NK-92 (cell line): ENCODE data around the gene SLC12A8.

ENCODE experiments used
- DNase-seq: peaks from one replicate; lab custom pipeline; 2025; ENCODE audit not compliant: unreplicated experiment; lab: John Stamatoyannopoulos, UW

SLC12A8 gene

GRCh38 chr3:125057186-125057850, 155.2 kb downstream of the SLC12A8 start:
- no peak for DNase-seq

GRCh38 chr3:125055913-125056745, 156.4 kb downstream of the SLC12A8 start, which contains the start of gene HEG1:
HEG1 (minus strand) TSS chr3:125055997; CDS start chr3:125055890, 107 bp downstream.
- no peak for DNase-seq

- DNase-seq = no peak
These were observed 157.1 kb downstream of the SLC12A8 start for GRCh38 chr3:125055331-125055912.

GRCh38 chr3:125054449-125055329, 157.9 kb downstream of the SLC12A8 start:
- no peak for DNase-seq

- DNase-seq = no peak
These were observed 158.5 kb downstream of the SLC12A8 start for GRCh38 chr3:125054062-125054448.

- DNase-seq = no peak
These were observed 159.2 kb downstream of the SLC12A8 start for GRCh38 chr3:125053304-125053699.

GRCh38 chr3:125052624-125053303, 159.8 kb downstream of the SLC12A8 start:
- DNase-seq = no peak

GRCh38 chr3:125051715-125052581, 160.6 kb downstream of the SLC12A8 start:
- DNase-seq = no peak

GRCh38 chr3:125051205-125051604, 161.3 kb downstream of the SLC12A8 start:
- DNase-seq = no peak

GRCh38 chr3:125050488-125051090, 162.0 kb downstream of the SLC12A8 start:
- no peak for DNase-seq

GRCh38 chr3:125048282-125048681, 164.3 kb downstream of the SLC12A8 start:
- no peak for DNase-seq

GRCh38 chr3:125045965-125046364, 166.6 kb downstream of the SLC12A8 start:
- DNase-seq = no peak

- DNase-seq = no peak
These were observed 167.4 kb downstream of the SLC12A8 start for GRCh38 chr3:125045194-125045593.

GRCh38 chr3:125043599-125044151, 168.9 kb downstream of the SLC12A8 start:
- DNase-seq = no peak

GRCh38 chr3:125042725-125043406, 169.7 kb downstream of the SLC12A8 start:
- no peak for DNase-seq

- DNase-seq = no peak
These were observed 173.1 kb downstream of the SLC12A8 start for GRCh38 chr3:125039131-125040100.
